PC-9 (cell line): ENCODE data around the gene SORBS1.

Experiments
- EZH2 ChIP-seq: fragments of 200-600 bp; sonication (generic); IDR thresholded peaks from 2 replicates; pipeline ENCODE4 v1.8.0; 2017; ENCODE audit warnings: antibody characterized with exemption, low read depth
- TF ChIP-seq, protein P1 (sequence below): fragments of 200-600 bp; sonication (generic); conservative IDR thresholded peaks from 2 replicates; pipeline ENCODE4 v1.6.1; 2017; ENCODE audit warnings: mixed run types, antibody characterized with exemption, mild to moderate bottlenecking, moderate library complexity

- TF ChIP-seq, protein P1, sequence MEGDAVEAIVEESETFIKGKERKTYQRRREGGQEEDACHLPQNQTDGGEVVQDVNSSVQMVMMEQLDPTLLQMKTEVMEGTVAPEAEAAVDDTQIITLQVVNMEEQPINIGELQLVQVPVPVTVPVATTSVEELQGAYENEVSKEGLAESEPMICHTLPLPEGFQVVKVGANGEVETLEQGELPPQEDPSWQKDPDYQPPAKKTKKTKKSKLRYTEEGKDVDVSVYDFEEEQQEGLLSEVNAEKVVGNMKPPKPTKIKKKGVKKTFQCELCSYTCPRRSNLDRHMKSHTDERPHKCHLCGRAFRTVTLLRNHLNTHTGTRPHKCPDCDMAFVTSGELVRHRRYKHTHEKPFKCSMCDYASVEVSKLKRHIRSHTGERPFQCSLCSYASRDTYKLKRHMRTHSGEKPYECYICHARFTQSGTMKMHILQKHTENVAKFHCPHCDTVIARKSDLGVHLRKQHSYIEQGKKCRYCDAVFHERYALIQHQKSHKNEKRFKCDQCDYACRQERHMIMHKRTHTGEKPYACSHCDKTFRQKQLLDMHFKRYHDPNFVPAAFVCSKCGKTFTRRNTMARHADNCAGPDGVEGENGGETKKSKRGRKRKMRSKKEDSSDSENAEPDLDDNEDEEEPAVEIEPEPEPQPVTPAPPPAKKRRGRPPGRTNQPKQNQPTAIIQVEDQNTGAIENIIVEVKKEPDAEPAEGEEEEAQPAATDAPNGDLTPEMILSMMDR = no peak
- no peak for TF ChIP-seq EZH2
Observed at GRCh38 chr10:95508730-95509129, 52.4 kb downstream of the SORBS1 start.
